Heart left ventricle (tissue), 16 donors: Measurements from ENCODE around the gene SENP5. TPM values are rescaled to one million over a fixed set of nuclear protein-coding genes. Genes with fewer than 3 reads are reported as not detected.

Source experiments
- ATAC-seq, 4 donors: fragments of 200-7000 bp; cut with Tn5 transposase; one replicate each; pipeline ENCODE4 v1.9.1; 2020 to 2022; ENCODE audit warnings: moderate library complexity in 4 of 4, mild to moderate bottlenecking in 3 of 4, moderate number of reproducible peaks in 1 of 4
- DNase-seq, 5 donors: peaks; one replicate each; pipeline ENCODE4 v3.0.0-alpha.2; 2020
- H3K27ac ChIP-seq, 12 donors: fragments of 200-600 bp; sonication (generic) in 4 of 12; one replicate each; pipeline versions ENCODE4 v1.5.0 to v1.8.0; 2016 to 2022; ENCODE audit warnings: mild to moderate bottlenecking in 2 of 12
- H3K27me3 ChIP-seq, 9 donors: fragments of 200-600 bp; sonication (generic) in 2 of 9; one replicate each; pipeline versions ENCODE4 v1.5.1 to v1.8.0; 2016 to 2022; ENCODE audit warnings: mild to moderate bottlenecking in 3 of 9
- H3K36me3 ChIP-seq, 9 donors: fragments of 200-600 bp; sonication (generic) in 2 of 9; one replicate each; pipeline versions ENCODE4 v1.5.0 to v1.8.0; 2018 to 2022; ENCODE audit warnings: mild to moderate bottlenecking in 2 of 9
- H3K4me1 ChIP-seq, 12 donors: fragments of 200-600 bp; sonication (generic) in 4 of 12; one replicate each; pipeline versions ENCODE4 v1.5.0 to v1.8.0; 2016 to 2022; ENCODE audit warnings: mild to moderate bottlenecking in 3 of 12
- H3K4me3 ChIP-seq, 12 donors: fragments of 200-600 bp; sonication (generic) in 4 of 12; one replicate each; pipeline versions ENCODE4 v1.5.0 to v1.8.0; 2017 to 2022; ENCODE audit warnings: mild to moderate bottlenecking in 9 of 12, moderate library complexity in 4 of 12
- H3K9me3 ChIP-seq, 12 donors: fragments of 200-600 bp; sonication (generic) in 4 of 12; one replicate each; pipeline versions ENCODE4 v1.5.0 to v1.8.0; 2016 to 2022; ENCODE audit warnings: mild to moderate bottlenecking in 1 of 12
- POLR2A ChIP-seq, 2 donors: fragments of 450-650 bp; IDR thresholded peaks; one replicate each; pipeline ENCODE4 v1.6.1; 2017; ENCODE audit warnings: antibody characterized with exemption in 2 of 2, mild to moderate bottlenecking in 2 of 2, moderate library complexity in 2 of 2
- WGBS, 4 donors: extraction: QIAGEN DNeasy Blood & Tissue Kit in 2 of 4; methylation state at CpG; one replicate each; pipeline versions ENCODE4 v1.1.5 to v1.1.7; 2013 to 2018; 5-methylcytosine and 5-hydroxymethylcytosine counted together
- intact Hi-C, 10 donors: fragments of 100-400 bp; cut with DNase I; formaldehyde crosslinking; loops; one replicate each; pipeline versions ENCODE4 v1.11.1 to v1.14.2; 2022
- polyA plus RNA-seq, 2 donors: library from polyadenylated mRNA; stranded (reverse); fragments of 200-250 nt; gene quantifications; one replicate each; pipeline ENCODE4 v1.2.3, GENCODE V29; 2013
- total RNA-seq, 9 donors: library from RNA; depleted of rRNA in 2 of 9; stranded (reverse); fragments of >200 nt in 2 of 9; fragmentation: NEBNext Ultra II Directional in 3 of 9; extraction: Animal tissue kit (Norgen Biotek cat#: 25700) in 3 of 9; gene quantifications; one replicate each; pipeline versions ENCODE4 v1.1.0 to v1.2.4, GENCODE V29; 2016 to 2023
- TF ChIP-seq, protein P1 (sequence below), 12 donors: fragments of 200-600 bp; sonication (generic) in 4 of 12; IDR thresholded peaks; one replicate each; pipeline versions ENCODE4 v1.5.0 to v1.8.0; 2018 to 2022; ENCODE audit warnings: antibody characterized with exemption in 12 of 12, mild to moderate bottlenecking in 5 of 12
- donor health status: ischemic (EF 13 %, LVEDD 7.1; RV severe dilation, severe dysfunction).
- donor health status: healthy with polysubstance abuse.
- donor health status: DM: no; HTN: yes; CAD: no.
- donor health status: DM: no; HTN: no; CAD: no.
- donor health status: ischemic (EF 25% LVEDD 6.9; RV normal size, moderate dysfunction).
- donor health status: ischemic (EF 25% LVEDD 5.7; RV mildly dilated, moderate dysfunction).
- donor health status: healthy.
- donor health status: DM: yes; HTN: yes; CAD: no.
- donor health status: ischemic (EF 35%, LVEDD 5.7; RV mildly dilated, moderate dysfunction).
- donor health status: nonischemic (EF 11% LVEDD 7.7; RV severe dilation, severe dysfunction).
- donor health status: DM: yes; HTN: yes; CAD: no.
- donor health status: PGD.
- donor health status: ischemic (EF 29% LVEDD 5.4; RV normal size, mild dysfunction).
- donor health status: nonischemic (EF 23%, LVEDD 6.1; RV moderate dilation, normal function).

The SENP5 gene
- total and polyA plus RNA-seq, 11 donors = 7.0 to 28.5 (median 22.0) TPM

DNA sequence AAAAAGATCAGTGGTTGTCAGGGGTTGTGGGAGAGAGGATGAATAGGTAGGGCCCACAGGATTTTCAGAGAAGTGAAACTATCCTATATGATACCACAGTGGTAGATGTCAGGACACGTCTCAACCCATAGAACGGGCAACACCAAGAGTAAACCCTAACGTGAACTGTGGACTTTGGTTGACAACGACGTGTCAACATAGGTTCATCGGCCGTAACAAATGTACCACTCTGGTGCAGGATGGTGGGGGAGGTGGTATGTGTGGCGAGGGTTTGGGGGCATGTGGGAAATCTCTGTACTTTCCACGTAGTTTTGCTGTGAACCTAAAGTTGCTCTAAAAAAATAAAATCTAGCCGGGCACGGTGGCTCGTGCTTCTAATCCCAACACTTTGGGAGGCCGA is 113.9 kb downstream of the SENP5 start:
- Histone ChIP-seq H3K4me3 (no peak overlapping the region), H3K36me3 (no peaks in the 10 kb centered on the region), H3K4me1 (peaks cover 0 to 8% (median 0%) of the 10 kb centered on the region in 12 donors), H3K27ac (no peak overlapping the region), H3K27me3 (peaks cover 0 to 9% (median 0%) of the 10 kb centered on the region in 9 donors), H3K9me3 (peaks cover 0 to 16% (median 7%) of the 10 kb centered on the region in 12 donors)
- DNase-seq = peak in 1 of 5 donors; percentile 3
- TF ChIP-seq POLR2A (IDR thresholded peaks at IDR 0.05) = no peak
- TF ChIP-seq, protein P1, sequence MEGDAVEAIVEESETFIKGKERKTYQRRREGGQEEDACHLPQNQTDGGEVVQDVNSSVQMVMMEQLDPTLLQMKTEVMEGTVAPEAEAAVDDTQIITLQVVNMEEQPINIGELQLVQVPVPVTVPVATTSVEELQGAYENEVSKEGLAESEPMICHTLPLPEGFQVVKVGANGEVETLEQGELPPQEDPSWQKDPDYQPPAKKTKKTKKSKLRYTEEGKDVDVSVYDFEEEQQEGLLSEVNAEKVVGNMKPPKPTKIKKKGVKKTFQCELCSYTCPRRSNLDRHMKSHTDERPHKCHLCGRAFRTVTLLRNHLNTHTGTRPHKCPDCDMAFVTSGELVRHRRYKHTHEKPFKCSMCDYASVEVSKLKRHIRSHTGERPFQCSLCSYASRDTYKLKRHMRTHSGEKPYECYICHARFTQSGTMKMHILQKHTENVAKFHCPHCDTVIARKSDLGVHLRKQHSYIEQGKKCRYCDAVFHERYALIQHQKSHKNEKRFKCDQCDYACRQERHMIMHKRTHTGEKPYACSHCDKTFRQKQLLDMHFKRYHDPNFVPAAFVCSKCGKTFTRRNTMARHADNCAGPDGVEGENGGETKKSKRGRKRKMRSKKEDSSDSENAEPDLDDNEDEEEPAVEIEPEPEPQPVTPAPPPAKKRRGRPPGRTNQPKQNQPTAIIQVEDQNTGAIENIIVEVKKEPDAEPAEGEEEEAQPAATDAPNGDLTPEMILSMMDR (IDR thresholded peaks at IDR 0.05) = no peak
- ATAC-seq = no peak
- 91 to 95% (median 93%) methylated on average over 13 of the region's 13 CpGs for WGBS, 4 donors
- intact Hi-C loops = loop anchor here in 1 of 10 donors (10.0 kb wide), 1 partner anchor 523 kb away; no protein-coding TSS in a partner anchor

DNA sequence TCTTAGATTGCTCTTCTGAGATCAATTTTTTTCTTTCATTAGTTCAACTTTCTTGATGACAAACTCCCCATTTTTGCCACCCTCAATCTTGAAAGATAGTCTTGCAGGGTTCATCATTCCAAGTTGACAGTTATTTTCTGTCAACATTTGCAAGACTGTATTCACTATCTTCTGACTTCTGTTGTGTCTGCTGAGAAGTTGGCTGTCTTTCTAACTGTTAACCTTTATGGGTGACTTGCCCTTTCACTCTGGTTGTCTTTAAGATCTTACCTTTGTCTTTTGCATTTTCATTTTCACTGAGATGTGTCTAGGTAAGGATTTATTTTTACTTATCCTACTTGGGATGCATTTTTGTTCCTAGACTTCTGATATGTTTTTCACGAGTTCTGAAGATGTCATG is 115.5 kb downstream of the SENP5 start:
- Histone ChIP-seq H3K4me1 (peaks cover 0 to 8% (median 0%) of the 10 kb centered on the region in 12 donors), H3K9me3 (peaks cover 0 to 16% (median 7%) of the 10 kb centered on the region in 12 donors), H3K27ac (no peak overlapping the region), H3K4me3 (no peak overlapping the region), H3K27me3 (peaks cover 0 to 9% (median 0%) of the 10 kb centered on the region in 9 donors), H3K36me3 (no peaks in the 10 kb centered on the region)
- ATAC-seq = no peak
- no peak for DNase-seq
- intact Hi-C loops = loop anchor here in 1 of 10 donors (10.0 kb wide), 1 partner anchor 522 kb away; no protein-coding TSS in a partner anchor
- TF ChIP-seq POLR2A (IDR thresholded peaks at IDR 0.05) = no peak
- TF ChIP-seq, protein P1 (IDR thresholded peaks at IDR 0.05) = no peak
- WGBS, 4 donors = 60 to 66% (median 63%) methylated on average over 1 of the region's 1 CpG

Other genes starting within 250 kb of the SENP5 start
- 10 to 100 TPM in 1 of 9 donors, 1 to 10 TPM in 8; 2.1 to 23.8 (median 3.4) TPM for gene NRROS, start 228.2 kb upstream of the SENP5 start, total RNA-seq
- 1 to 10 TPM; 1.4 to 2.6 TPM for gene NRROS, start 228.2 kb upstream of the SENP5 start, polyA plus RNA-seq
- gene CEP19, start 155.7 kb upstream of the SENP5 start, total RNA-seq = 1 to 10 TPM in 7 of 9 donors, under 1 TPM in 2; 0.81 to 2.8 (median 1.4) TPM
- gene CEP19, start 155.7 kb upstream of the SENP5 start, polyA plus RNA-seq = 1 to 10 TPM in 1 of 2 donors, under 1 TPM in 1; 0.57 to 1.0 TPM
- 10 to 100 TPM; 16.6 to 21.2 (median 18.8) TPM for gene PIGX, start 155.5 kb upstream of the SENP5 start, total RNA-seq
- 10 to 100 TPM in 1 of 2 donors, 1 to 10 TPM in 1; 8.3 to 10.7 TPM for gene PIGX, start 155.5 kb upstream of the SENP5 start, polyA plus RNA-seq
- 10 to 100 TPM; 39.2 to 67.8 (median 52.9) TPM for gene PAK2, start 128.1 kb upstream of the SENP5 start, total RNA-seq
- gene PAK2, start 128.1 kb upstream of the SENP5 start, polyA plus RNA-seq = 10 to 100 TPM; 17.0 to 30.3 TPM
- gene NCBP2, start 74.6 kb downstream of the SENP5 start, total RNA-seq = 10 to 100 TPM; 20.7 to 43.8 (median 38.9) TPM
- 10 to 100 TPM; 24.8 to 55.5 TPM for gene NCBP2, start 74.6 kb downstream of the SENP5 start, polyA plus RNA-seq
- 1 to 10 TPM; 5.2 to 8.0 (median 6.5) TPM for gene PIGZ, start 100.9 kb downstream of the SENP5 start, total RNA-seq
- gene PIGZ, start 100.9 kb downstream of the SENP5 start, polyA plus RNA-seq = 1 to 10 TPM; 2.3 to 3.4 TPM
- 10 to 100 TPM in 6 of 9 donors, 1 to 10 TPM in 3; 4.9 to 43.8 (median 10.3) TPM for gene MELTF, start 161.9 kb downstream of the SENP5 start, total RNA-seq
- gene MELTF, start 161.9 kb downstream of the SENP5 start, polyA plus RNA-seq = 10 to 100 TPM in 1 of 2 donors, 1 to 10 TPM in 1; 7.5 to 72.6 TPM